Muscle layer of colon (tissue), 2 donors: Measurements from ENCODE around the gene UBE2QL1.
A peak's percentile ranks its signal among the peaks of the same experiment; 100 is the strongest.

Experiments used
- H3K27ac ChIP-seq: one replicate; pipeline ENCODE4 v1.7.0; 2013; ENCODE audit warnings: low read depth, mild to moderate bottlenecking, low read length, moderate library complexity
- H3K27me3 ChIP-seq, 2 donors: one replicate each; pipeline ENCODE4 v1.7.0; 2013; ENCODE audit warnings: low read length in 2 of 2, mild to moderate bottlenecking in 2 of 2; ENCODE audit not compliant: insufficient read depth in 2 of 2, control insufficient read depth in 1 of 2
- H3K36me3 ChIP-seq: one replicate; pipeline ENCODE4 v1.7.0; 2013; ENCODE audit warnings: mild to moderate bottlenecking, low read length; ENCODE audit not compliant: insufficient read depth
- H3K4me1 ChIP-seq: one replicate; pipeline ENCODE4 v1.7.0; 2013; ENCODE audit warnings: mild to moderate bottlenecking, low read length; ENCODE audit not compliant: insufficient read depth
- H3K4me3 ChIP-seq, 2 donors: one replicate each; pipeline ENCODE4 v1.7.0; 2013; ENCODE audit warnings: low read length in 2 of 2, low read depth in 1 of 2, mild to moderate bottlenecking in 1 of 2, moderate library complexity in 1 of 2
- H3K9ac ChIP-seq: one replicate; pipeline ENCODE4 v1.7.0; 2013; ENCODE audit warnings: low read length
- H3K9me3 ChIP-seq: one replicate; pipeline ENCODE4 v1.7.0; 2013; ENCODE audit warnings: mild to moderate bottlenecking, low read length
- donor health status: abdominal sarcoma.
- donor health status: Adenocarcinoma of cecum.

UBE2QL1 gene

DNA sequence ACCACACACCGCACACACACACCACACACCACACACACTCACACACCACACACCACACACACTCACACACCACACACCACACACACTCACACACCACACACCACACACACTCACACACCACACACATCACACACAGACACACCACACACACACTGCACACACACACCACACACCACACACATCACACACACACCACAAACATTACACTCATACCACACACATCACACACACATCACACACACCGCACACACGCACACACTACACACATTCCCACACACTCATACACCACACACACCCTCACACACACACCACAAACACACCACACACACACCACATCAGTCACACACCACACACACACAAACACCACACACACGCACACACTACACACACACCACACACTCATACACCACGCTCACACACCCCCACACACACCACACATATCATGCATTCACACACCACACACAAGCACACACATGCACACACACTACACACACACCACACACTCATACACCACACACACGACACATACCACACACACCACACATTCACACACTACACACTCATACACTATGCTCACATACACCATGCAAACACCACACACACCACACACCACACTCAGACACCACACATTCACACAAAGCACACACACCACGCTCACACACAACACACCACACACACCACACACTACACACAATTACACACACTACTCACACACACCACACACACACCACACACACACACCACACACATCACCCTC lies 1.1 kb upstream of the UBE2QL1 start:
- no peak overlapping the region for H3K27ac ChIP-seq
- H3K9ac ChIP-seq: no peak overlapping the region
- no peaks in the 10 kb centered on the region for H3K9me3 ChIP-seq
- H3K27me3 ChIP-seq: peaks cover 0 to 6% of the 10 kb centered on the region in 2 donors
- no peaks in the 10 kb centered on the region for H3K36me3 ChIP-seq
- H3K4me1 ChIP-seq: peaks cover 7% of the 10 kb centered on the region
- no peak overlapping the region for H3K4me3 ChIP-seq

DNA sequence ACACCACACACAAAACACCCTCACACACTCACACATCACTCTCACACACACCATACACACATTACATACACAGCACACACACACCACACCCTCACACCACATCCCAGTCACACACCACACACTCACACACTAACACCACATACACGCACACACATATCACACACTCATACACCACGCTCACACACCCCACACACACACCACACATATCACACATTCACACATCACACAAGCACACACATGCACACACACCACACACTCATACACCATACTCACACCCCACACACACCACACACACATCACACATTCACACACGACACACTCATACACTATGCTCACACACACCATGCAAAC lies 543 bp upstream of the UBE2QL1 start:
- Histone ChIP-seq H3K36me3 (no peaks in the 10 kb centered on the region), H3K27me3 (peaks cover 0 to 6% of the 10 kb centered on the region in 2 donors), H3K9me3 (no peaks in the 10 kb centered on the region), H3K27ac (no peak overlapping the region), H3K9ac (no peak overlapping the region), H3K4me1 (peaks cover 12% of the 10 kb centered on the region), H3K4me3 (no peak overlapping the region)

DNA sequence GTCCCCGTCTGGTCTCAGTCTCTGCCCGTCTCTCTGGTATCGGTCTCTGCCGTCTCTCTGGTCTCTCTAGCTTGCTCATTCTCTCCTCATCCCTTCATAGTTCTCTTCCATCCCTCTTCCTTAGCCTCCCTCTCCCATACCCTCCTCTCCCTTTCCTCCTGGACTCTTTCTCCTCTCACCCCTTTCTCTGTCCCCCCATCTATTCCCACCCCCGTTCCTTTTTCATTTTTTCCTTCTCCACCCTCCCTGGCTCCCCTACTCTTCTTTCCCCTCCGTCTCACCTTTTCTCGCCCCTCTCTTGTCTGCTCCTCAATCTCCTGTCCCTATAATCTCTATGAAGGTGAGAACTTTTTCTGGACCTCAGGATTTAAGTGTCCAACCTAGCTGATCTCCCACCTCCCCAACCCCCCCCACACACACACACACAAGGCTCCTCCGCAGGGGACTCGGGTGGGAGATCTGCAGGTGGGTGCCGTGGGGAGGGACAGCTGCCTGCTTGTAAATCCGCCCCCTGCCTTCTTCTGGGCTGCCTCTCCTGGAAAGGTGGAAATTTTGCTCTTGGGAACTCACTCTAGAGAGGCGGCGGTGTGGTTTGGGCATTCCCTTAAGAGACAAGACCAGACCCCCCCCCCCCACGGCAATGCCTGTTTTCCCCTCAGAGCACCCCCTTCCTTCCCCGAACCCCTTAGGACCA lies 953 bp downstream of the UBE2QL1 start:
- Histone ChIP-seq H3K9me3 (no peaks in the 10 kb centered on the region), H3K4me3 (peak overlapping the region; percentile 68 to 74), H3K27ac (peak overlapping the region; percentile 48), H3K36me3 (no peaks in the 10 kb centered on the region), H3K9ac (peak overlapping the region; percentile 49), H3K27me3 (peaks cover 0 to 6% of the 10 kb centered on the region in 2 donors), H3K4me1 (peaks cover 27% of the 10 kb centered on the region)

DNA sequence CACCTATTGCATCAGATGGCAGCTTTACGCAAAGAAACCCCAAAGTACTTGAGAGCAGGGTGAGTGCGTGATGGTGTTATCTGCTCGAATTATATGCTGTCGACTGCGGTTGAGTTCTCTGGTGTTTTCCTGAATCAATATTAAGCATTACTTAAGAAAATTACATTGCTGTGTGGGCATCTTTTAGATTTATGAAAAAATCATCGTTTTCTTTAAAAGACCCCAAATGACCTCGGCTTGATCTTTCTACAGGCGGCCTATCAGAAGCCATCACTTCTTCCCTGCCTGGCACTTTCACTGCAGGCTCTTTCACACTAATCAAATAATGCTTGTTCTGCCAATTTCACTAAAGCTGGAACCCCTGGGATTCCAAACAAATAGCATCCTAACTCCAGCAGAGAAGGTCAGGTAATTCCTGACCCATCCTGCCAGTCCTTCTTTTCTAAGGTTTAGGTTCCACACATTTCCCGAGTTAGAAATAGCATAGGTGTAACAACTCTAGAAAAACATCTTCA lies 1.7 kb downstream of the UBE2QL1 start:
- Histone ChIP-seq H3K9ac (peak overlapping the region; percentile 49), H3K9me3 (no peaks in the 10 kb centered on the region), H3K36me3 (no peaks in the 10 kb centered on the region), H3K4me1 (peaks cover 33% of the 10 kb centered on the region), H3K4me3 (peak overlapping the region; percentile 16 to 43), H3K27ac (peak overlapping the region; percentile 32), H3K27me3 (peaks cover 0 to 6% of the 10 kb centered on the region in 2 donors)

DNA sequence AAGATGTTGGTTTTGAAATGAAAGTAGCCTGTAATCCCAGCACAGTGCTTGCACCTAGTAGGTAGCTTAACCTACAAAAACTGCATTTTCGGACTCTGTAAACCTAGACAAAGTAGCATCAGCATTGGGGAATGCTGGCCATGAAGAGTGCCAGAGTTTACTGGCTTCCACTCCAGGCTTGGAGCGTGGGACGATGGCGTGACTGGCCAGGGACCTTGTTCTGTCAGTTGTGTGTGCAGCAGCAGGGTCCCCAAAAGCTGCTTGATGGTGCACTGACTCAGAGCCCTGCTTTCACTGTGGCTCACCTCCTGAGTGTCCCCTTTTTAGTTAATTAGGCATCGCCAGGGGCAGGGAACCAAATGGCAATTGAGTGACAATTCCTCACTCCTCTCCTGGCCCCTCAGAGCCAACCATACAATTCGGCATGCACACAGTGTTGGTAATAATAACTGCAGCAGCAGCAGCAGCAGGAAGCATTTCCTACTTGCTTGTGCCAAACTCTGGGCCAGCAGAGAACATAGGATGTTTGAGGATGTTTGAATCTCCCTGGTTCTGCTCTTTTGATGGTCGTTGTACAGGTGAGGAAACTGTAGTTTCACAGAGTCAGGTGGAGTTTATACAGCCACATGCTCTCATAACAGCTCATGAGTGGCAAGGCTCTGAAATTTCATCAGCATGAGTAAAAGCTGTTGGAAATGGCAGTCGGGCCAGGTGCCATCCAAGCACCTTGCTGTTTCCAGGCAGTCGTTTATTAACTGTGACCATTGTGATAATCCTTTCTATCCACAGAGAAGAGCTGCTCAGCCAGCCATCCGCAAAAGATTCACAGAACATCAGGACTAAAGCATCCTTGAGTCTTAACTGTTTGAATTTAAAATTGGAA lies 4.2 kb downstream of the UBE2QL1 start:
- H3K4me3 ChIP-seq: no peak overlapping the region
- peak overlapping the region; percentile 41 for H3K27ac ChIP-seq
- no peak overlapping the region for H3K9ac ChIP-seq
- H3K9me3 ChIP-seq: no peaks in the 10 kb centered on the region
- peaks cover 0 to 6% of the 10 kb centered on the region in 2 donors for H3K27me3 ChIP-seq
- H3K36me3 ChIP-seq: no peaks in the 10 kb centered on the region
- H3K4me1 ChIP-seq: peaks cover 33% of the 10 kb centered on the region

DNA sequence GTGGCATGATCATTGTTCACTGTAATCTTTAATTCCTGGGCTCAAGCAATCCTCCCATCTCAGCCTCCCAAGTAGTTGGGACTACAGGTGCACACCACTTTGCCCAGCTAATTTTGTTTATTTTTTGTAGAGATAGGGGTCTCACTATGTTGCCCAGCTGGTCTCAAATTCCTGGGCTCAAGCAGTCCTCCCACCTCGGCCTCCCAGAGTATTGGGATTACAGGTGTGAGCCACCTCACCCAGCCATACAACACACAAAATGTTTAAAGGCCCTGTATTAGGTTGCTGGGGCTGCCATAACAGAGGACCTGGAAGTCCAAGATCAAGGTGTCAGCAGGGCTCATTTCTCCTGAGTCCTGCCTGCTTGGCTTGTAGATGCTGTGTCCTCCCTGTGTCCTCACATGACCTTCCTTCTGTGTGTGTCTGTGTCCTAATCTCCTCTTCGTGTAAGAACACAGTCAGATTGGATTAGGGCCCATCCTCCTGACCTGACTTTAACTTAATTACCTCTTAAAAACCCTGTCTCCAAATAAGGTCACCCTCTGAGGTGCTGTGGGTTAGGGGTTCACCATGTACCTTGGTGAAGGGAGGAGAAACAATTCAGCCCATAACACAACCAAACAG lies 5.4 kb downstream of the UBE2QL1 start:
- Histone ChIP-seq H3K9me3 (no peaks in the 10 kb centered on the region), H3K4me3 (no peak overlapping the region), H3K4me1 (peaks cover 33% of the 10 kb centered on the region), H3K36me3 (no peaks in the 10 kb centered on the region), H3K27me3 (peaks cover 0 to 4% of the 10 kb centered on the region in 2 donors), H3K9ac (no peak overlapping the region), H3K27ac (no peak overlapping the region)

DNA sequence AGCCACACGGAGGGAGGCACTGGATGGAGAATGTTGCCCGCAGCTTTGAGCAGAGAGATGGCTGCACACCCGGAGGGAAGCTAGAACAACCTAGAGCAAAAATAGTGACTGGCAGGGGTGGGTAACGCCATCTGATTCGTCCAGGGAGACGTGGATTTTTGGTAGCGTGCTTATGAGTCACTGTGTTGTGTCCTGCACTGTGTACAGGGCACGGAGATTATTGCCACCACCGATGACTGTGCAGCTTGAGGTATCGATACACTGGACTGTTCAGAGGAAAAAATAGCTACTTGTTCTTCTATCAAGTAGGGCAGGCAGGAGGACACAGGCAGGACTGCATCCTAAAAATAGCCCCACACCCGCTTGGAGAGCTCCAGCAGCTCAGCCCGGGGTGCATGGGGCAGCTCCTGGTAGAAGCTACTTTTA lies 6.0 kb downstream of the UBE2QL1 start:
- Histone ChIP-seq H3K36me3 (no peaks in the 10 kb centered on the region), H3K4me3 (no peak overlapping the region), H3K27me3 (no peaks in the 10 kb centered on the region), H3K9me3 (no peaks in the 10 kb centered on the region), H3K27ac (no peak overlapping the region), H3K4me1 (peaks cover 33% of the 10 kb centered on the region), H3K9ac (no peak overlapping the region)

DNA sequence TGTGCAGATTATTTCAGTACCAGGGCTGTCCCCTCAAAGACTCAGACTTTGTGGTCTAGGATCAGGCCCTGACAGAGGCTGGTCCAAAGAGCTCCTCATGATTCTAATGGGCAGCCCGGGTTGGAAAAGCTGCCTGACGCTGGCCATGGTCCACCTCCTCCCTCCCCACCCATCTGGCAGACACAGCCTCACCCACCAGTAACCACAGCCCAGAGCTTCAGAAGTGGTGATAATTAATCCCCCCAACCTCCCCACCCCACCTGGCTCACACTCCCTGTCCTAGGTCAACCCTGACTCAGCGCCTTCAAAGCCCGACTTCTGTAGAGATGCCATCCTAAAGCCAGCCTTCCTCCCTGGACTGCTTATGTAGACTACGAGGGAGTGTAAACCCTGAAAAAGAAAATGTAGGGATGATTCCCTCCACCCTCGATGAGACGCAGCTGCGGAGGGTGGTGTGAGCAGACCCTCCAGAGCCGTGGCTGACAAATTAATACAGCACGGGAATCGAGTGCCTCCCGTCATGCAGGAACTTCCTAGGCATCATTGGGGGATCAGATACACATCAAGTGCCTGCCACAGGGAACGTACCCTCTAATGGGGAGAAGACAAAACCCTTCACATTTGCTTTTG lies 7.0 kb downstream of the UBE2QL1 start:
- H3K9me3 ChIP-seq: no peaks in the 10 kb centered on the region
- H3K27ac ChIP-seq: no peak overlapping the region
- H3K4me3 ChIP-seq: no peak overlapping the region
- H3K36me3 ChIP-seq: no peaks in the 10 kb centered on the region
- peaks cover 33% of the 10 kb centered on the region for H3K4me1 ChIP-seq
- H3K27me3 ChIP-seq: no peaks in the 10 kb centered on the region
- no peak overlapping the region for H3K9ac ChIP-seq

DNA sequence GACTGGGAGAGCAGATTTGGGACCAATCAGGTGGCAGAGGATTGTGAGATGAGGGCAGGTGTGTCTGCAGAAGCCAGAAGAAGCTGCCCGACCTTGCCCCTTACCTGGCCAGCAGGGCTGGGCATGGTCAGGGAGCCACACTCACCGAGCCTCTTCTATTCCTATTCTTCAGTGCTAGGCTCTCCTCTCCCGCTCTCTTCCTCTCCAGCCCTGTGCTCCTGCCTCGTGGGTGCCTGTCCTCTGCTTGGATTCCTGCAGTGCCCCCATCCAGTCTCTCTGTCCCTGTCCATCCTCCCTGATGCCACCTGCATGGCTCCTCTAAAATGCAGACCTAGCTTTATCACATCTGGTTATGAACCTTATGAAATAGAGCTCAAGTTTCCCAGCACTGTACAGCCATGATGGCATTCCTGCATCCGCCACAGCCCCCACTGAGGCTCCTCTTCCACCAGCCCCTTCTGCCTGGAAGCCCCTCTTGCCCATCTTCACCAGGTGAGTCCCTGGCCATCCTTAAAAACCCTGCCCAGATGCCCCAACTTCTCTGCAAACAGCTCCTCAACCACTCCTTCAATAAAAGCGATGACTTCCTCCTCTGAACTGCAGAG lies 8.2 kb downstream of the UBE2QL1 start:
- H3K27ac ChIP-seq: no peak overlapping the region

DNA sequence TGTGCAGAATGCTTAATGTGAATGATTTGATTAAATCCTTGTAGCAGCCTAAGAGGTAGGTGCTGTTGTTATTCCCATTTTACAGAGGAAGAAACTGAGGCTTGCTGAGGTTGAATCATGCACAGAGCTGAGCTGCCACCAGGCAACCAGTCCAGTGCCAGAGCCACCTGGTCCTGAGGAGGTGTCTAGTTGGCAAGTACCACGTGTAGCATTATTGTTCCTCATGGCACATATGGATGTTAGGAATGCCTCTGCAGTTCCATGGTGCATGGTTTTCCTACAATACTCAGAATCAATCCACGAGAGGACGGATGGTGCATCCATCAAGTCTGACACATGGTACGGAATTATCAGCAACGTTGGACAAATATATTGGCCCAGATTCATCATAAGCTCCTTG lies 8.9 kb downstream of the UBE2QL1 start:
- Histone ChIP-seq H3K27ac (no peak overlapping the region), H3K4me3 (no peak overlapping the region), H3K27me3 (no peaks in the 10 kb centered on the region), H3K9me3 (no peaks in the 10 kb centered on the region), H3K9ac (no peak overlapping the region), H3K36me3 (no peaks in the 10 kb centered on the region), H3K4me1 (peaks cover 26% of the 10 kb centered on the region)

More for the DNA sequence above, 8.2 kb downstream of the UBE2QL1 start:
- no peak overlapping the region for H3K4me3 ChIP-seq
- no peaks in the 10 kb centered on the region for H3K27me3 ChIP-seq
- no peak overlapping the region for H3K9ac ChIP-seq
- H3K4me1 ChIP-seq: peaks cover 28% of the 10 kb centered on the region
- no peaks in the 10 kb centered on the region for H3K9me3 ChIP-seq
- no peaks in the 10 kb centered on the region for H3K36me3 ChIP-seq
